ENCODE data around the gene AKR1C2.
"Not testable (repeated sequence)": the region's sequence is repeated elsewhere in the genome, so short reads cannot be mapped to it uniquely, and the experiment has no call there.

The AKR1C2 gene

DNA sequence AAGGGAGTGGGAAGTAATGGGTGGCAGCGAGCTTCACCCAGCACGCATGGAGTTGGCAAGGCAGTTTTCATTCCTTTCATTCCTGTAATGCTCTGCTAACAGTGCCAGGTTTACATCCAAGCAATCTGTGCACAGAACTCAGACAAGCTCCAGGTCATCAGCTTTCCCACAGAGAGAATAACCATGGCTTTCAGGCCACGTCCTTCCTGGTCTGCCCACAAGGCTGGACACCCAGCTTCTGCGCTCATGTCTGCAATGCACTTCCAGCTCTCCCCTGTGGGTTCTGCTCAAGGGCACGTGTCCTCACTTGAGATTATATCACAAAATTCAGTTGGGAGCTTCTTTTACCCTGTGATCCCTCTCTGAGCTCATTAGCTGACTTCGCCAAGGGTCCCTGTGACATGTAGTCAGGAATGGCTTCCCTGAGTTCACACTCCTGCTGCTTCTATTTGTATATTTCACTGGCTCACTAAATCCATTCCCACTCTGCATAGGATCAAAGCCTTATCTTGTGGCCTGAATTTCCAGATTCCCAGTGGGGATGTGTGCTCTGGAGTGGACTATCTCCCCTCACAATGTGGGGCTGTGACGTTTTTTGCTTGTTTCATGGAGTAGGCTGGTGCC is 18.6 kb downstream of the AKR1C2 start:
- no peak for DNase-seq

DNA sequence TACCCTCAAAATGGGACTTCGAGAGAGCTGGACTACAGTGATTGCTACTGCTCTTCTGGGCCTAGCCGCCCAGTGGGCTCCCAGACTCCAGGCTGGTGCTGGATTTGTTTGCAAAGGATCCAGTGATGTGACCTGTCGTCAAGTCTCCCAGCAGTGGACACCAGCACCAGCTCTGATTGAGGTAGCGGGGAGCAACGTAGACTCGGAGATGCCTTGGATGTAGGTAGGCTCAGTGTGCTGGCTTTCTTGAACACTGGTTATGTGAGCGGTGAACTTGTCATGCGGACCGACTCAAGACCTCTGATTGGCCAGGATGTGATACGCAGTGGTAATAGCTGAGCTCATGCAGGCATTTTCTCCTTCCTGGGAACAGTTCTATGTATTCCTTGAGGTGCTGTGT is 19.4 kb downstream of the AKR1C2 start:
- no peak for DNase-seq

DNA sequence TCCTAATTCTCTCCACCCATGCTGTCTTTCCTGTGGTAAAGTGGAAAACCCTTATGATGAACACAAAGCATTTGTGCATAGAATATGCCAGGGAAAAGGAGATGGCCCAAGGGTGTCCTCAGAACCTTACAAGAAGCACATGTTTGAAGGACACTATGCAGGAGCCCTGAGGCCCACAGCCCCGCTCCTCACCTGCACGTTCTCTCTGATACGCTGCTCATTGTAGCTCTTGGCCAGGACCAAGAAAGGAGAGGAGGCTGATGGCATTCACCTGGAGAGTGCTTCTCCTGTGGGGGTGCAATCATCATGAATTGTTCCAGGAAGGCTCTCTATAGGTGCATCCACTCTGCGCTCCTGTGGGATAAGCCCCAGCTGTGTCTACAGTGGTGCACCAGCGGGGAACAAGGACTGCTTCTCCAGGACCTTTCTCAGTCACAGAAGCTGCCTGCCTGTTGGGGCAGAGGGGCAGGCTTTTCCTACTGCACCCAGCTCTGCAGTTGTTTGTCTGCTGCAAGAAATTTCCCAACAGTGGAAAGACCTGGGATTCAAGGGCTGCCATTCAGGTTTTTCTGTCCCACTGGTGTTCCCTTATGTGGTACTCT is 19.9 kb downstream of the AKR1C2 start:
- DNase-seq: no peak

DNA sequence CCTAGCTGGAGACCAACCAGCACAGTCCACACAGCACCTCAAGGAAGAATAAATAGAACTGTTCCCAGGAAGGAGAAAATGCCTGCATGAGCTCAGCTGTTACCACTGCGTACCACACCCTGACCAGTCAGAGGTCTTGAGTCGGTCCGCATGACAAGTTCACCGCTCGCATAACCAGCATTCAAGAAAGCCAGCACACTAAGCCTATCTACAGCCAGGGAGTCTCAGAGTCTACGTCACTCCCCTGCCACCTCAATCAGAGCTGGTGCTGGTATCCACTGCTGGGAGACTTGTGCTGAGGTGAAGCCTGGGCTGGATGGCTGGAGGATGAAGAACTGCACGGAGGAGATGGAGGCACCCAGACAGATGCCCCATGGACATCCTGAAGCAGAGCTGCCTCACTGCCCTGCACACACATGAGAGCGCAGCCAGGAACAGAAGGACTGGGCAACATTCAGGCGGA is 20.9 kb downstream of the AKR1C2 start:
- no peak for DNase-seq

DNA sequence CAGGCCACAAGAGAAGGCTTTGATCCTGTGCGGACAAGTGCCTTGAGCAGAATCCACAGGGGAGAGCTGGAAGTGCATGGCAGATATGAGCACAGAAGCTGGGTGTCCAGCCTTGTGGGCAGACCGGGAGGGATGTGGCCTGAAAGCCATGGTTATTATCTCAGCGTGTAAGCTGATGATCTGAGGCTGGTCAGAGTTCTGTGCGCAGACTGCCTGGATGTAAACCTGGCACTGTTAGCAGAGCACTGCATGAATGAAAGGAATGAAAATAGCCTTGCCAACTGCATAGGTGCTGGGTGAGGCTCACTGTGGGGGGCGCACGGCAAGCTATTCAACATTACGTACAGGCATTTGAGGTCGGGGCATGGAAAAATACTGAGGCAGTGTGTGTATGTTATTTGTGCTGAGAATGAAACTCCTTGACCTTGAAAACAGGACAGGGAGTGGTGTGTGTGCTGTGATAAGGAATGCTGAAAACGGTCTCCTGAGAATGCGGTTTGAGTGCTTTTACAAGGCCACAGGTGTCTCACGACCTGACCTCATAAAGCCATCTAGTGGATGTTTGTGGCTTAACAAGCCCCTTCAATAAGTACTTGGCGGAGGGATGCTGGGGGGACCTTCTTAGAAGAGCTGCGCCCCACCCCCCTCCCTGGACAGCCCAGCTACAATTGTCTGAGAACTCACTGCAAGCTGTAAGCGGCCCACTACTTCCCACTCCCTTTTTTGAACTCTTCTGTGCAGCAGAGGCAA is 21.8 kb downstream of the AKR1C2 start:
- DNase-seq: no peak

DNA sequence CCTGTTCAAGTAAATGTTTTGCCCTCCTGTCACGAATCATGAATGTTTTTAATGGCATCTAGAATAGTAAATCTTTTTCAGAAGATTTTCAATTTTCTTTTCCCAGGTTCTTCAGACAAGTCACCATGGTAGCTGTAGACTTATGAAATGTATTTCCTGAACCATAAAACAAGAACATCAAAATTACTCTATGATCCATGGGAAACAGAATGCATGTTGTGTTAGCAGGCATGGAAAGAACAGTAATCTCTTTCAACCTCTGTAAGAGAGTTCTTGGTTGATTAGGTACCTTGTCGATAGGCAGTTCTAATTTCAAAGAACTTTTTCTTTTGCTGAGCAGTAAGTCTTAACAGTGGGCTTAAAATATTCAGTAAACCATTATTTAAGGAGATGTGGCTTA is 22.9 kb downstream of the AKR1C2 start:
- no peak for DNase-seq

DNA sequence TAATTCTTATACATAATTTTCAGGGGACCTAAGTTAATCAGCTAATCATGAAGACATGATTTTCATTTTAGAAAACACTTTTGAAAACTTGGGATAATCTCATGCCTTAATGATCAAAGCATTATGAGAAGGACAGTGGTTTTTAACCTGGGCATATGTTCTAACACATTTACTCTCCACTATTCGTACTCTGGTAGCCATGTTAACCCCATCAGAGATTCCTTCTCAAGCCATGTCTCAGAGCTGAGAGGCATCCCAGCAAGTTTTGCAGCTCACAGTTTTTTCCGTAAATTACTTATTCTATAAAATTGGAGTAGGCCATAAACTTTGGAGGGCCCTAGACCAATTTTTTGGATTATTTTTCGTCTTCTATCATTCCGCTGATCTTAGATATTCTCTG is 24.8 kb downstream of the AKR1C2 start:
- DNase-seq: no peak

DNA sequence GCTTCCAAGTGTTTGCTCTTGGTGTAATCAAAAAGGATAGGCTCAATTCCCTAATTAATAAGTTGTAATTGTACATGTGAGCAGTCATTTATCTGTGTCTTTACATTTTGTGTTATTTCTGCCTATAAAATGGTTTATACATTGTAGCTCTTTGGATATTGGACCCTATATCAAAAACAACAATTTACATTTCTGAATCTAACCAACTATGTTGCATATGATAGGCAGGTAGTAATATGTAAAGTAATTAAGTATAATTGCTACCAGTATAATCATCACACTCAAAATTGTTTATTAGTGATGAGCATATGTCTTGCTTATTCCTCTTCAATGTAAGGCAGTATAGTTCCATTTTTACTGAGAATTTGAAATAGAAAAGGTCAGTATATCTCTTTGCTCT is 26.6 kb downstream of the AKR1C2 start:
- no peak for DNase-seq

DNA sequence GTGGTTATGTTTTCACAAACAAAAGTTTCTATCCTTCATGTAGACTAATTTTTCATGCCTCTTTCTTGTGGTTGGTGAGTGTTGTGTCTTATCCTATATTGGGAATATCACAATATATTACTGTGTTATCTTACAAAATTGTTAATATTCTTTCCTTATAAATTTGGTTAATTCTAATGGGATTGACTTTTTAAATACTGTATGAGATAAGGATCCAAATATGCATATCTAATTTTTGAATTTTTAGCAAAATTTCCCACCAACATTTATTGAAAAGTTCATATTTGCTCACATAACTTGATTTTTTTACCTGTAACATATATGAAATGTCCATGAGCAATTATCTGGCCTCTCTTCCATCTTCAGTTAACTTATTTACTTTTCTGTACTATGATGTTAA is 29.3 kb downstream of the AKR1C2 start:
- not testable (repeated sequence) for DNase-seq

DNA sequence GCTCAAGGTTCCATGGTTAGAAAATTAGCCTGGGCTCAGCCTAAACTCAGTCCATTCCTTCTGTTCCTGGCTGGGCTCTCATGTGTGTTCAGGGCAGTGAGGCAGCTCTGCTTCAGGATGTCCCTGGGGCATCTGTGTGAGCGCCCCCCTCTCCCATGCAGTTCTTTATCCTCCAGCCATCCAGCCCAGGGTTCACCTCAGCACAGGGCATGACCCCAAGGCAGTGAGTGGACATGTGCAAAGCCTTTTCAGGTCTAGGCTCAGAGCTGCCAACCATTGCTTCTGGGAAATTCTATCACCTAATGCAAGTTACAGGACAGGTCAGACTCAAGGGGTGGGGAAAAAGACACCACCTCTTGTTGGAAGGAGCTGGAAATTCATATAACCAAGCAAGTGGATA is 30.4 kb downstream of the AKR1C2 start:
- not testable (repeated sequence) for DNase-seq

DNA sequence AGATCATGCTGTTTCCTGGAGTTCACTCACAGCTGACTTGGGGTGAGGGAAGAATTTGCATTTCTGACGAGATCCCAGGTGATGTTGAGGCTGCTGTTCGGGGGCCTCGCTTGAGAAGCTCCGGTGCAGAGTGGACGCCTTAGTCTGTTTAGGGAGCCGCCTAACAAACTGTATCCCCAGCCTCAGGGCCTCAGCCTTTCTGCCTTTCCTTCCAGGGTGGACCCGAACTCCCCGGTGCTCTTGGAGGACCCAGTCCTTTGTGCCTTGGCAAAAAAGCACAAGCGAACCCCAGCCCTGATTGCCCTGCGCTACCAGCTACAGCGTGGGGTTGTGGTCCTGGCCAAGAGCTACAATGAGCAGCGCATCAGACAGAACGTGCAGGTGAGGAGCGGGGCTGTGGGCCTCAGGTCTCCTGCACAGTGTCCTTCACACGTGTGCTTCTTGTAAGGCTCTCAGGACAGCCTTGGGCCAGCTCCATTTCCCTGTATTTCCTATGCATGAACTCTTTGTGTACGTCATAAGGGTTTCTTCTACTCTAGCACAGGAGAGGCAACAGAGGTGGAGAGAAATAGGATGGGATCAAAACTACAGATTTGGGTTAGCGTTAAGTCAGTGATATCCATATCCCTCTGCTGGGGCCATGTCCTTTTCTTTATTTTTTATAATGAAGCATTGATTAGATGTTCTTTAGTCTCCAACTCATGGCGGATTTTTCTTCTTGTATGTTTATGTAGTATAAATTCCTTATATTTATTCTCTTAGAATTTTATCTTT is 31.1 kb downstream of the AKR1C2 start:
- DNase-seq: not testable (repeated sequence)

DNA sequence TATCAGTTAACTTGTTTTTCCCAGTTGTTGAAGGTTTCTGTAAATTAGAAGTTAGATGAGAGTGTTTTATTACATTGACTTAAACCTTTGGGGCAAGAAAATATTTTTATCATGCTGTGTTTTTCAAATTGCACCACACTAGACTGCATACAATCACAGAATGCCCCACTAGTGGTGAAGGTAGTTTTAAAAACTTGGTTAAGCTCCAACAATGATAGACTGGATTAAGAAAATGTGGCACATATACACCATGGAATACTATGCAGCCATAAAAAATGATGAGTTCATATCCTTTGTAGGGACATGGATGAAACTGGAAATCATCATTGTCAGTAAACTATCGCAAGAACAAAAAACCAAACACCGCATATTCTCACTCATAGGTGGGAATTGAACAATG is 33.3 kb downstream of the AKR1C2 start:
- not testable (repeated sequence) for DNase-seq

DNA sequence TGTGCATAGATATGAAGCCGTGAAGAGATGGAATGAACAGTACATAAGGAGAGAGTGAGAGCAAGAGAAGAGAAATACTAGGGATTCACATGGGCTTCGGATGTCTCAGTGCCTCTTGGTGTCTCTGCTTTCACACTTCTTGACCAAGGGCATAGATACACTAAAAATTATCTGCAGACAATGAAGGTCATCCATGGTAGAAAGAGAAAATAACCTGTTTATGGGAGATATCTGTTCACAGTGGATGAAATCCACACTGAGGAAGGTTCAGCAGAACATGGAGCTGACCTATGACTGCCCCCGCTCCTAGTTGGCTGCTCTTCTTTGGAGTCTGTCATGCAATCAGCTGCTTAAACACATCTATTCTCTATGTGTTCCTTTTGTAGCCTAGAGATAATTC is 34.4 kb downstream of the AKR1C2 start:
- not testable (repeated sequence) for DNase-seq

DNA sequence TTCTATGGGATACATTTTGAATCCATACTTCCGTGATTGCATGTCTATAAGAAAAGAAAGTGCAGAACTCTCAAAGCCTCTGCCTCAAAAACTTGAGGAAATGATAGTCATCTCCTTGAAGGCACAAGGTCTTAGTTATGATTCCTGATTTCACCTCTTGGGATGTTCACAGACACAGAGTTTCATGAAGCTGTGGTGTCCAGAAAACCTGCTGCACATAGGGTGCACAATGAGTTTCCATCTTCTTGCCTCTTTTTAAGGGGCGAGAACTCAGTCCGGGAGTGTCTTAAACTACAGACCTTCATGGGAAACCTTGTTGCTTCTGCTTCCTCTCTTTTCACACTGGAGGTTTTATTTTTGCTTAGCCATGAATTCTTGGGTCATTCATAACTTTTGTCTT is 36.5 kb downstream of the AKR1C2 start:
- DNase-seq: not testable (repeated sequence)

DNA sequence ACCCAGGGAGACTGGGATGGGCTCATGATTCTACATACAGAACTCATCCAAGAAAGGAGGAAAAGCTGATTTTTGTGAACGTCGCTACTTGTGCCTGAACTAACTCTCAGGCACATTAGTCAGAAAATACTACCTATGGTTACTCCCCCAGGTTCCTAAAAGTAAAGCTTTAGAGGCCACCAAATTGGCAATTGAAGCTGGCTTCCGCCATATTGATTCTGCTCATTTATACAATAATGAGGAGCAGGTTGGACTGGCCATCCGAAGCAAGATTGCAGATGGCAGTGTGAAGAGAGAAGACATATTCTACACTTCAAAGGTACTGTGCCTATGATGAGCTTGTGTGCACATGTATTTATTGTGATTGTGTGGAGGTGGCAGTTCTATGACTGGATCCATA is 37.9 kb downstream of the AKR1C2 start:
- not testable (repeated sequence) for DNase-seq

DNA sequence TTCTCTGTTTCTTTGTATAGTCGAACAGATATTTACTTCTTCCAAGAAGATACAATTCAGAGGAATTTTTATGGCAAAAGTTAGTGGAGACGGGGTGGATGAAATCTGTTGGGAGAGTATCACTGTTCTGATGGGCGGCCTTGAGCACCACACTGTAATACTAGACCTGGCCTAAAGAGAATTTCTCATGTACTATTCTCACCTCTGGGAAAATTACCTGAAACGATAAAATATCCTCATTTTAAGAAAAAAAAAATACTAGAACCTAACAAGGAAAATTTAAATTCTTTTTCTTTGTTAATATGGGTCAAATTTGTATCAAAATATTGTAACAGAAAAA is 39.9 kb downstream of the AKR1C2 start:
- DNase-seq: not testable (repeated sequence)

DNA sequence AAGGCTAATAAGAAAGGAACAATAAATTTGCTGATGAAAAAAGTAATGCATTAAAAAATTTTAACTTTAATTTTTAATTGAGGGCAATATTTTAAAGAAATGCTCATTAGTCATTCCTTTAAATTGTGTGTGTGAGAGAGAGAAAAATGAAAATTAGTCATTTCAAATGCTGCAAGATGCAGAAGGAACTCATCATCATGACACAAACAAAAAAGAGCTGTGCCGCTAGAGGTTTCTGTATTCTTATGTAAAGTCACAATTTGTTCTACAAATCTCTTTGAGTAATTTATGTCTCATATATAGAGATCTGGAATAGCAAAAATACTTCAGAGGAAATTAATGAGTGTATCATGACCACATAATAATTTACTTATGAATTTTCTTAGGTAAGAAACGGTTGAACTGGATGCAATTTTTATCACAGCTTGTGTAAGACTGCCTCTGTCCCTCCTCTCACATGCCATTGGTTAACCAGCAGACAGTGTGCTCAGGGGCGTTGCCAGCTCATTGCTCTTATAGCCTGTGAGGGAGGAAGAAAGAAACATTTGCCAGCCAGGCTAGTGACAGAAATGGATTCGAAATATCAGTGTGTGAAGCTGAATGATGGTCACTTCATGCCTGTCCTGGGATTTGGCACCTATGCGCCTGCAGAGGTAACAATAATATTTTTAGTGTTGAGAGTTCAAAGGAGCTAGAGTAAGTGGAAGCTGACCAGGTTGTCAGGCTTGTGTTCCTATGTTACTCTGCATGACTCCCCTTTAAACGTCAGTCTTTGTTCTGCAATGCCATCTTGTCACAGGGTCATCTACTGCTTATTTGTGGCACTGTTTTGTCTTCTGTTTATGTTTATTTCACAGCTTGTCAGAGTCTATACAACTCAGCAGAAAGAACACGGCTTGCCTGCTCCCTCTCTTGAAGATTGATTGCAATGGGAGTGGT is 40.5 kb downstream of the AKR1C2 start, which contains the start of gene AKR1C1:
TSS of gene AKR1C1 (plus strand) at position 540 of the 939 bp plus-strand sequence. CDS start at position 570, 30 bp downstream.
- DNase-seq: not testable (repeated sequence)

DNA sequence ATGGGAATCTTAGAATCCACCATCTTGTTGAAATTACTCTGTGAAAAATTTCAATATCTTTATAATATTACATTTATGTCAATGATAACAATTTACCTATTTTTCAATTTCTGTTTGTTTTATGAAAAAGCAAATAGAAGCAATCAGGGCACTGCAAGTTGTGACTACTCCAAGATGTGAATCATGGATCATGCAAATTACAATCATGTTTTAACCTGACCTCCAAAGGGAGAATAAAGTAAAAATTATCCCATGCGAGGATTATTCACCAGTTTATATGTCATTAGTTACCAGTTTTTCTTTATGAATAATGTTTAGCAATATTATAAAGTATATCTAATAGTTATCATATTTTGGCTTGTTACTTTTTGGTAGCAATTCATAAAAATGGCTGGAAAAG is 41.3 kb downstream of the AKR1C2 start:
- not testable (repeated sequence) for DNase-seq

DNA sequence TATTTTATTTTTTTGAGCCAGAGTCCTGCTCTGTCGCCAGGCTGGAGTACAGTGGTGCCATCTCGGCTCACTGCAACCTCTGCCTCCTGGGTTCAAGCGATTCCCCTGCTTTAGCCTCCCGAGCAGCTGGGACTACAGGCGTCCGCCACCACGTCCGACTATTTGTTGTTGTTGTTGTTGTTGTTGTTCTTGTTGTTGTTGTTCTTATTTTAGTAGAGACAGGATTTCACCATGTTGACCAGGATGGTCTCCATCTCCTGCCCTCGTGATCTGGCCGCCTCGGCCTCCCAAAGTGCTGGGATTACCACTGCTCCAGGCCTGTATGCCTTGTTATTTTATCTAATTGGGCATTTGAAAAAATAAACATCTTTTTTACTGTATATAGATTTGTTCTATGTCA is 42.1 kb downstream of the AKR1C2 start:
- not testable (repeated sequence) for DNase-seq

DNA sequence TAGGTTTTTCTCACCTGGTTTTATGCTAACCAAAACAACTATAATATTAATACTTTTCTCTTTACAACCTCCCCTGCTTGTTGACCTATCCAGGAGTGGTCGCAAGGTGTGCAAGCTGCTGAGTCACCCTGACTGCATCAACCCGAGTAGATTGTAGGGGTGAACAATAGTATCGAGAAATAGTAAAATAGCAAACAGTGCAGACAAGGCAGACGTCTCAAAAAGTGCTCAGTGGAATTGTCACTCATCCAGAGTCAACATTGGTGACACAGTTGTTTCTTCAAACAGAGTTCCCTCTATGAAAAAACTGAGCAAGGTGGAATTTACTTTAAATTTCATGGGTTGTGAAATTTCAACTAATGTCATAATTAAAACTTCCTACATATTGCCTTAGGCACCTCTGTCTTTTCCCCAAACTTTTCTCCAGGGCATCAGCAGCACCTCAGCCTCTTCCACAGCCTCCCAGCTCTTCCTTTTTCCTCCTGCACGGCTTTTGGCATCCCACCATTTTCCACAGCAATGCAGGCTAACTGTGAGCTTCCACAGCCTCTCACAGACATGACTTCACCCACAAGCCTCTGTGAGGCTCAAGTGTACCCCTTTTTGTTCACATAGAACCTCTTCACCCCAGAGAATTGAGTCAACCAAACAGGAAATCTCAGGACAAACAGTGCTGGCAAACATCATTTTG is 46.6 kb downstream of the AKR1C2 start:
- DNase-seq: not testable (repeated sequence)

DNA sequence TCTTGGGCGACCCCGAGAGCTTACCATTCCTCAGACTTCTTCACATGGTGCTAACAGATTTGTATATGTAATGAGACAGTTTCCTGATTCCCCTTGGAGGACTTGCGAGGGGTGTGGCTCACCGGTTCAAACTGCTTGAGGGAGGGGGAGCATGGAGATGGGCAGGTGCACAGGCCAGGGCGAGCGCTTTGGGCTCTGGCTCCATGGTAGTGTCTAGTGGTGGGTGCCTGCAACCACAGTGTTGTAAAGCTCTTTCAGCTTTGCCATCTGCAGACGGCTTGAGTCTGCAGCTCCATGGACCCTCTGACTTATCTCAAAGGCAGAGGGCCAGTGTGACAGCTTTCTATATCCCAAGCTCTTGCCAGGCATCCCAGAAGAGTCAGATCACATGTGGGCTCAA is 47.6 kb downstream of the AKR1C2 start:
- DNase-seq: not testable (repeated sequence)

DNA sequence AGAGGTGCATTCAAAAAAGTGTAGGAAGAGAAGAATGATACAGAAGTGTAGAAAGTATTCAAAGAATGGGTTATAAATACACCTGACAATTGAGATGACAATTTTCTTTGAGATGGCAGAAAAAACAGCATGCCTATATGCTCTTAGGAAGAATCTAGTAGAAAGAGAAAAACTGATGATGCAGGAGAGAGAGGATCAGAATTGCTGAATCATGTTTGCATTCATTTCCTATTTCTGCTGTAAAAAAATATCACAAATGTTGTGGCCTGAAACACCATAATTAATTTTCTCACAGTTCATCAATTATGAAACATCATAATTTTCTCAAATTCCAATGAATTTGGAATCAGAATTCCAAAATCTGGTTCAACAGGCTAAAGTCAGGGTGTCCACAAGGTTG is 50.3 kb downstream of the AKR1C2 start:
- DNase-seq: no peak
